Peyer's patch (tissue), 4 donors: ENCODE results near the gene TLR9.

Experiments
- POLR2A ChIP-seq, 2 donors: fragments of 450-650 bp; IDR thresholded peaks; one replicate each; pipeline ENCODE4 v1.5.1; 2017; ENCODE audit warnings: antibody characterized with exemption in 2 of 2, mild to moderate bottlenecking in 2 of 2, moderate library complexity in 2 of 2
- TF ChIP-seq, protein P1 (sequence below), 6 experiments: fragments of 450-650 bp in 4 of 6; fragments of 200-600 bp in 2 of 6; sonication (generic) in 1 of 6; IDR thresholded peaks; one replicate each; pipeline ENCODE4 v1.5.1; 2017 to 2019; ENCODE audit warnings: antibody characterized with exemption in 6 of 6, mild to moderate bottlenecking in 3 of 6, moderate library complexity in 1 of 6

- TF ChIP-seq, protein P1, sequence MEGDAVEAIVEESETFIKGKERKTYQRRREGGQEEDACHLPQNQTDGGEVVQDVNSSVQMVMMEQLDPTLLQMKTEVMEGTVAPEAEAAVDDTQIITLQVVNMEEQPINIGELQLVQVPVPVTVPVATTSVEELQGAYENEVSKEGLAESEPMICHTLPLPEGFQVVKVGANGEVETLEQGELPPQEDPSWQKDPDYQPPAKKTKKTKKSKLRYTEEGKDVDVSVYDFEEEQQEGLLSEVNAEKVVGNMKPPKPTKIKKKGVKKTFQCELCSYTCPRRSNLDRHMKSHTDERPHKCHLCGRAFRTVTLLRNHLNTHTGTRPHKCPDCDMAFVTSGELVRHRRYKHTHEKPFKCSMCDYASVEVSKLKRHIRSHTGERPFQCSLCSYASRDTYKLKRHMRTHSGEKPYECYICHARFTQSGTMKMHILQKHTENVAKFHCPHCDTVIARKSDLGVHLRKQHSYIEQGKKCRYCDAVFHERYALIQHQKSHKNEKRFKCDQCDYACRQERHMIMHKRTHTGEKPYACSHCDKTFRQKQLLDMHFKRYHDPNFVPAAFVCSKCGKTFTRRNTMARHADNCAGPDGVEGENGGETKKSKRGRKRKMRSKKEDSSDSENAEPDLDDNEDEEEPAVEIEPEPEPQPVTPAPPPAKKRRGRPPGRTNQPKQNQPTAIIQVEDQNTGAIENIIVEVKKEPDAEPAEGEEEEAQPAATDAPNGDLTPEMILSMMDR (IDR thresholded peaks at IDR 0.05), result no peak
- TF ChIP-seq POLR2A (IDR thresholded peaks at IDR 0.05), result no peak
These were observed 3.7 kb downstream of the TLR9 start for GRCh38 chr3:52221563-52222318.
